OCI-LY1 (cell line): ENCODE results near the gene CLEC17A.

Source experiments
- EZH2 ChIP-seq: fragments of 200-600 bp; sonication (generic), shearing (Covaris generic); IDR thresholded peaks from 2 replicates; pipeline ENCODE4 v1.8.0; 2017; ENCODE audit warnings: borderline replicate concordance, mixed run types, mild to moderate bottlenecking, antibody characterized with exemption, low read length, moderate library complexity, mixed read lengths
- TF ChIP-seq, protein P1 (sequence below): fragments of 200-600 bp; sonication (generic), shearing (Covaris generic); IDR thresholded peaks from 2 replicates; pipeline ENCODE4 v1.5.1; 2017; ENCODE audit warnings: mild to moderate bottlenecking, antibody characterized with exemption, low read length, moderate library complexity, mixed read lengths

DNA sequence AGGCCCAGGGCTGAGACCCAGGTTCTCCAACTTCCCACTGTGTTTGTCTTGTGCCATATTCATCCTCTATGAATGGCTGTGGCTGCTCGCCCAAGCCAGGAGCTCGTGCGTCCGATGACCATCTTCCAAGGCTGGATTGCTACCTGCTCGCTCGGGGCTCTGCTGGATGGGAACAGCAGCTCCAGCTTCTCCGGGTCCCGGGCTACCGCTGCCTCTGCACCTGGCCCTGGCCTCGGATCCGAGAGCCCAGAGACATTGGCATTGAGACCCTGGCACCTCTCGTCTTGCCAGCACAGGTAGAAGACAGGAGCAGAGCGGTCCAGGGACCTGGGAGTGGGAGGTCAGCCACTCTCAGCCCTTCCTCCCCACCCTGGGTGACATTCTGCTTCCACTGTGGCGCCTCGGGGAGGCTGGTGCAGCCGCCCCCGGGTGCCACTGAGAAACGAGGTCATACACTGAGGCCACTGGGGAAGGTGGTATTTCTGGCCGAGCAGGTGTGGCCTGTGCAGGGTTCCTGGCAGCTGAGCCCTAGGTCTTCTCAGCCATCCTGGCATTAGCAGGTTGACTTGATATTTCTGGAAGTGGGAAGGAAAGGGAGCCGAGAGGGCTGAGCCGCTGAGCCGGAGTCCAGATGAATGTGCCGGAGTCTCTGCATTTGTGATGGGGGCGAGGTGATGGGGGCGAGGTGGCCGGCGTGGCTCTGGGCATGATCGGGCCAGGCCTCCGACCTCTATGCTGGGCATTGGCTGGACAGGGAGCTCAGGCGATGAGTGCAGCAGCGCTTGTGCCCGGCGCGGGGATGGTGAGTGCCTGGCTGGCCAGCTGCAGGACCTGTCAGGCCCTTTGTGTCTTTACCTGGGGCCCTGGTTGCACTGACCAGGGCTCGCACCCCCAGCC, 29.6 kb upstream of the CLEC17A start:
- TF ChIP-seq, protein P1, sequence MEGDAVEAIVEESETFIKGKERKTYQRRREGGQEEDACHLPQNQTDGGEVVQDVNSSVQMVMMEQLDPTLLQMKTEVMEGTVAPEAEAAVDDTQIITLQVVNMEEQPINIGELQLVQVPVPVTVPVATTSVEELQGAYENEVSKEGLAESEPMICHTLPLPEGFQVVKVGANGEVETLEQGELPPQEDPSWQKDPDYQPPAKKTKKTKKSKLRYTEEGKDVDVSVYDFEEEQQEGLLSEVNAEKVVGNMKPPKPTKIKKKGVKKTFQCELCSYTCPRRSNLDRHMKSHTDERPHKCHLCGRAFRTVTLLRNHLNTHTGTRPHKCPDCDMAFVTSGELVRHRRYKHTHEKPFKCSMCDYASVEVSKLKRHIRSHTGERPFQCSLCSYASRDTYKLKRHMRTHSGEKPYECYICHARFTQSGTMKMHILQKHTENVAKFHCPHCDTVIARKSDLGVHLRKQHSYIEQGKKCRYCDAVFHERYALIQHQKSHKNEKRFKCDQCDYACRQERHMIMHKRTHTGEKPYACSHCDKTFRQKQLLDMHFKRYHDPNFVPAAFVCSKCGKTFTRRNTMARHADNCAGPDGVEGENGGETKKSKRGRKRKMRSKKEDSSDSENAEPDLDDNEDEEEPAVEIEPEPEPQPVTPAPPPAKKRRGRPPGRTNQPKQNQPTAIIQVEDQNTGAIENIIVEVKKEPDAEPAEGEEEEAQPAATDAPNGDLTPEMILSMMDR: no peak
- no peak for TF ChIP-seq EZH2
